Right lobe of liver (tissue), 6 donors: ENCODE data around the gene LTA. TPM values are rescaled to one million over a fixed set of nuclear protein-coding genes. Genes with fewer than 3 reads are reported as not detected.

Experiments used
- ATAC-seq, 4 donors: fragments of 200-7000 bp; cut with Tn5 transposase; one replicate each; pipeline ENCODE4 v1.9.1; 2020; ENCODE audit warnings: mild to moderate bottlenecking in 4 of 4, moderate library complexity in 4 of 4
- DNase-seq, 3 donors: peaks; one replicate each; pipeline ENCODE4 v3.0.0-alpha.2; 2020
- H3K27ac ChIP-seq, 3 donors: fragments of 200-600 bp; one replicate each; pipeline ENCODE4 v1.8.0; 2022
- H3K27me3 ChIP-seq, 2 donors: fragments of 200-600 bp; one replicate each; pipeline ENCODE4 v1.8.0; 2022
- H3K36me3 ChIP-seq, 4 donors: fragments of 200-600 bp; sonication (generic) in 1 of 4; one replicate each; pipeline versions ENCODE4 v1.5.1 to v1.8.0; 2017 to 2022; ENCODE audit warnings: control low read depth in 1 of 4
- H3K4me1 ChIP-seq, 4 donors: fragments of 200-600 bp; sonication (generic) in 1 of 4; one replicate each; pipeline versions ENCODE4 v1.5.1 to v1.8.0; 2017 to 2022; ENCODE audit warnings: control low read depth in 1 of 4
- H3K4me3 ChIP-seq, 3 donors: fragments of 200-600 bp; one replicate each; pipeline ENCODE4 v1.8.0; 2022
- H3K9me3 ChIP-seq, 4 donors: fragments of 200-600 bp; sonication (generic) in 1 of 4; one replicate each; pipeline versions ENCODE4 v1.5.1 to v1.8.0; 2017 to 2022; ENCODE audit warnings: control low read depth in 1 of 4
- POLR2A ChIP-seq: fragments of 450-650 bp; IDR thresholded peaks from one replicate; pipeline ENCODE4 v1.6.1; 2017; ENCODE audit warnings: antibody characterized with exemption, mild to moderate bottlenecking
- WGBS: methylation state at CpG from one replicate; pipeline ENCODE4 v1.1.6; 2018; ENCODE audit warnings: low coverage, low lambda C conversion rate; ENCODE audit not compliant: insufficient coverage; ENCODE audit errors: missing lambda C conversion rate; 5-methylcytosine and 5-hydroxymethylcytosine counted together
- intact Hi-C, 2 donors: fragments of 100-400 bp; cut with DNase I; formaldehyde crosslinking; loops; one replicate each; pipeline versions ENCODE4 v1.11.2 to v1.14.1; 2022
- total RNA-seq, 6 experiments: library from RNA; depleted of rRNA in 2 of 6; stranded (reverse); fragments of >200 nt in 2 of 6; fragmentation: NEBNext Ultra II Directional in 3 of 6; extraction: Animal tissue kit (Norgen Biotek cat#: 25700) in 3 of 6; gene quantifications; one replicate each; pipeline versions ENCODE4 v1.1.0 to v1.2.4, GENCODE V29; 2016 to 2023
- TF ChIP-seq, protein P1 (sequence below), 4 donors: fragments of 200-600 bp in 3 of 4; fragments of 450-650 bp in 1 of 4; IDR thresholded peaks; one replicate each; pipeline versions ENCODE4 v1.5.1 to v1.8.0; 2016 to 2022; ENCODE audit warnings: antibody characterized with exemption in 4 of 4, mild to moderate bottlenecking in 2 of 4
- donor health status: DM: no; HTN: yes; CAD: no.
- donor health status: DM: no; HTN: no; CAD: no.
- donor health status: DM: no; HTN: no; CAD: no.
- donor health status: DM: no; HTN: yes; CAD: no.
- donor health status: DM: no; HTN: yes; CAD: no.

LTA gene
- total RNA-seq, 6 experiments from 2014 or later: 0.20 TPM; not detected in 5

DNA sequence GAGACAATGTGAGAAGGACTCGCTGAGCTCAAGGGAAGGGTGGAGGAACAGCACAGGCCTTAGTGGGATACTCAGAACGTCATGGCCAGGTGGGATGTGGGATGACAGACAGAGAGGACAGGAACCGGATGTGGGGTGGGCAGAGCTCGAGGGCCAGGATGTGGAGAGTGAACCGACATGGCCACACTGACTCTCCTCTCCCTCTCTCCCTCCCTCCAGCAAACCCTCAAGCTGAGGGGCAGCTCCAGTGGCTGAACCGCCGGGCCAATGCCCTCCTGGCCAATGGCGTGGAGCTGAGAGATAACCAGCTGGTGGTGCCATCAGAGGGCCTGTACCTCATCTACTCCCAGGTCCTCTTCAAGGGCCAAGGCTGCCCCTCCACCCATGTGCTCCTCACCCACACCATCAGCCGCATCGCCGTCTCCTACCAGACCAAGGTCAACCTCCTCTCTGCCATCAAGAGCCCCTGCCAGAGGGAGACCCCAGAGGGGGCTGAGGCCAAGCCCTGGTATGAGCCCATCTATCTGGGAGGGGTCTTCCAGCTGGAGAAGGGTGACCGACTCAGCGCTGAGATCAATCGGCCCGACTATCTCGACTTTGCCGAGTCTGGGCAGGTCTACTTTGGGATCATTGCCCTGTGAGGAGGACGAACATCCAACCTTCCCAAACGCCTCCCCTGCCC, 4.9 kb downstream of the LTA start:
- no peak for TF ChIP-seq POLR2A
- TF ChIP-seq, protein P1, sequence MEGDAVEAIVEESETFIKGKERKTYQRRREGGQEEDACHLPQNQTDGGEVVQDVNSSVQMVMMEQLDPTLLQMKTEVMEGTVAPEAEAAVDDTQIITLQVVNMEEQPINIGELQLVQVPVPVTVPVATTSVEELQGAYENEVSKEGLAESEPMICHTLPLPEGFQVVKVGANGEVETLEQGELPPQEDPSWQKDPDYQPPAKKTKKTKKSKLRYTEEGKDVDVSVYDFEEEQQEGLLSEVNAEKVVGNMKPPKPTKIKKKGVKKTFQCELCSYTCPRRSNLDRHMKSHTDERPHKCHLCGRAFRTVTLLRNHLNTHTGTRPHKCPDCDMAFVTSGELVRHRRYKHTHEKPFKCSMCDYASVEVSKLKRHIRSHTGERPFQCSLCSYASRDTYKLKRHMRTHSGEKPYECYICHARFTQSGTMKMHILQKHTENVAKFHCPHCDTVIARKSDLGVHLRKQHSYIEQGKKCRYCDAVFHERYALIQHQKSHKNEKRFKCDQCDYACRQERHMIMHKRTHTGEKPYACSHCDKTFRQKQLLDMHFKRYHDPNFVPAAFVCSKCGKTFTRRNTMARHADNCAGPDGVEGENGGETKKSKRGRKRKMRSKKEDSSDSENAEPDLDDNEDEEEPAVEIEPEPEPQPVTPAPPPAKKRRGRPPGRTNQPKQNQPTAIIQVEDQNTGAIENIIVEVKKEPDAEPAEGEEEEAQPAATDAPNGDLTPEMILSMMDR (IDR thresholded peaks at IDR 0.05): no peak
- no peaks in the 10 kb centered on the region for H3K27me3 ChIP-seq
- peak in 1 of 3 donors; percentile 48 for DNase-seq
- H3K27ac ChIP-seq: no peak overlapping the region
- no peaks in the 10 kb centered on the region for H3K9me3 ChIP-seq
- H3K4me3 ChIP-seq: no peak overlapping the region
- ATAC-seq: no peak
- 65% methylated on average over 7 of the region's 19 CpGs for WGBS
- H3K4me1 ChIP-seq: no peaks in the 10 kb centered on the region
- H3K36me3 ChIP-seq: no peaks in the 10 kb centered on the region
- intact Hi-C loops: no loop called here

DNA sequence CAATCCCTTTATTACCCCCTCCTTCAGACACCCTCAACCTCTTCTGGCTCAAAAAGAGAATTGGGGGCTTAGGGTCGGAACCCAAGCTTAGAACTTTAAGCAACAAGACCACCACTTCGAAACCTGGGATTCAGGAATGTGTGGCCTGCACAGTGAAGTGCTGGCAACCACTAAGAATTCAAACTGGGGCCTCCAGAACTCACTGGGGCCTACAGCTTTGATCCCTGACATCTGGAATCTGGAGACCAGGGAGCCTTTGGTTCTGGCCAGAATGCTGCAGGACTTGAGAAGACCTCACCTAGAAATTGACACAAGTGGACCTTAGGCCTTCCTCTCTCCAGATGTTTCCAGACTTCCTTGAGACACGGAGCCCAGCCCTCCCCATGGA, 5.5 kb downstream of the LTA start:
- no peaks in the 10 kb centered on the region for H3K27me3 ChIP-seq
- no peak for ATAC-seq
- no peak for DNase-seq
- no peaks in the 10 kb centered on the region for H3K4me1 ChIP-seq
- no peak overlapping the region for H3K27ac ChIP-seq
- WGBS: 84% methylated on average over 3 of the region's 3 CpGs
- intact Hi-C loops: no loop called here
- H3K9me3 ChIP-seq: no peaks in the 10 kb centered on the region
- no peak for TF ChIP-seq POLR2A
- TF ChIP-seq, protein P1 (IDR thresholded peaks at IDR 0.05): no peak
- H3K4me3 ChIP-seq: no peak overlapping the region
- H3K36me3 ChIP-seq: no peaks in the 10 kb centered on the region

DNA sequence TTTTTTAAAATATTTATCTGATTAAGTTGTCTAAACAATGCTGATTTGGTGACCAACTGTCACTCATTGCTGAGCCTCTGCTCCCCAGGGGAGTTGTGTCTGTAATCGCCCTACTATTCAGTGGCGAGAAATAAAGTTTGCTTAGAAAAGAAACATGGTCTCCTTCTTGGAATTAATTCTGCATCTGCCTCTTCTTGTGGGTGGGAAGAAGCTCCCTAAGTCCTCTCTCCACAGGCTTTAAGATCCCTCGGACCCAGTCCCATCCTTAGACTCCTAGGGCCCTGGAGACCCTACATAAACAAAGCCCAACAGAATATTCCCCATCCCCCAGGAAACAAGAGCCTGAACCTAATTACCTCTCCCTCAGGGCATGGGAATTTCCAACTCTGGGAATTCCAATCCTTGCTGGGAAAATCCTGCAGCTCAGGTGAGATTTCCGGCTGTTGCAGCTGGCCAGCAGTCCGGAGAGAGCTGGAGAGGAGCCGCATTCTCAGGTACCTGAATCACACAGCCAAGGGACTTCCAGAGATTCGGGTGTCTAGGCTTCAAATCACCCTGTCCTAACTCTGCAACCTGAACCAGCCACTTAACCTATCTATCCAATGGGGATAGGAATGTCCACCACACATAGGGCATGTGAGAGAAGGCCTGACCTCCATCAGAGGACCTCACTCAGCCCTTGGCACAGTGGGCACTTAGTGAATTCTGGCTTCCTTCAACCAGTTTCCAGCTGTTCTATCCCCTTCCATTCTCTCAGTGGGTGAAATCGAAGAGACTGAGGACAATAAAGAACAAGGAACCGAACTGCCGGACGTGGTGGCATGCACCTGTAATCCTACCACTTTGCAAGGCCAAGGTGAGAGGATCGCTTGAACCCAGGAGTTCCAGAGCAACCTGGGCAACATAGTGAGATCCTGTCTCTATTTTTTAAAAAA, 6.4 kb downstream of the LTA start:
- Histone ChIP-seq H3K27ac (no peak overlapping the region), H3K9me3 (no peaks in the 10 kb centered on the region), H3K4me1 (no peaks in the 10 kb centered on the region), H3K36me3 (no peaks in the 10 kb centered on the region), H3K27me3 (no peaks in the 10 kb centered on the region), H3K4me3 (no peak overlapping the region)
- TF ChIP-seq, protein P1 (IDR thresholded peaks at IDR 0.05): no peak
- no peak for TF ChIP-seq POLR2A
- no peak for ATAC-seq
- intact Hi-C loops: no loop called here
- 68% methylated on average over 12 of the region's 12 CpGs for WGBS
- DNase-seq: peak in 1 of 3 donors; percentile 25

DNA sequence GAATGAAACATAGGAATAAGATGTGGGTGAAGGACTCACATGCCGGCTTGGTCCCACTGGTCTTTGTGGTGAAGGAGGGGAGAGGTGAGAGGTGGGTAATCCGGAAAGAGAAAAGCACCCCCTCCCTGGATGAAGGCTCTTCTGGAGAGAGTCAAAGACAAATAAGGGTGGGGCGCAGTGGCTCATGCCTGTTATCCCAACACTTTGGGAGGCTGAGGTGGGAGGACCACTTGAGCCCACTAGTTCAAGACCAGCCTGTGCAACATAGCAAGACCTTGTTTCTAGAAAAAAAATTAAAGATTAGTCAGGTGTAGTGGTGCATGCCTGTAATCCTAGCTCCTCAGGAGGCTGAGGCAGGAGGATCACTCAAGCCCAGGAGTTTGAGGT, 7.0 kb downstream of the LTA start:
- Histone ChIP-seq H3K9me3 (no peaks in the 10 kb centered on the region), H3K27me3 (no peaks in the 10 kb centered on the region), H3K4me1 (no peaks in the 10 kb centered on the region), H3K36me3 (no peaks in the 10 kb centered on the region), H3K27ac (no peak overlapping the region), H3K4me3 (no peak overlapping the region)
- DNase-seq: peak in 1 of 3 donors; percentile 27
- TF ChIP-seq POLR2A: no peak
- TF ChIP-seq, protein P1 (IDR thresholded peaks at IDR 0.05): no peak
- no peak for ATAC-seq
- WGBS: 78% methylated on average over 3 of the region's 3 CpGs
- intact Hi-C loops: no loop called here
